Immature natural killer cell (primary cell): ENCODE data around the gene TIAL1. TPM values are rescaled to one million over a fixed set of nuclear protein-coding genes. Genes with fewer than 3 reads are reported as not detected.

ENCODE experiments used
- DNase-seq, 3 donors: peaks; one replicate each; pipeline ENCODE4 v3.0.0; 2022; ENCODE audit warnings: mixed read lengths in 1 of 3
- H3K27ac Mint-ChIP-seq, 6 donors: one replicate each; pipeline ENCODE4 v1.8.0; 2020; ENCODE audit warnings: mixed read lengths in 6 of 6, mild to moderate bottlenecking in 5 of 6, inconsistent platforms in 4 of 6, moderate library complexity in 3 of 6
- H3K27me3 Mint-ChIP-seq, 3 donors: one replicate each; pipeline ENCODE4 v1.8.0; 2020 to 2021; ENCODE audit warnings: low read depth in 3 of 3, mild to moderate bottlenecking in 3 of 3, mixed read lengths in 3 of 3, moderate library complexity in 3 of 3, inconsistent platforms in 1 of 3
- H3K36me3 Mint-ChIP-seq, 3 donors: one replicate each; pipeline ENCODE4 v1.8.0; 2020; ENCODE audit warnings: mixed read lengths in 3 of 3, inconsistent platforms in 2 of 3, mild to moderate bottlenecking in 2 of 3
- H3K4me1 Mint-ChIP-seq, 2 donors: one replicate each; pipeline ENCODE4 v1.8.0; 2020; ENCODE audit warnings: inconsistent platforms in 2 of 2, mild to moderate bottlenecking in 2 of 2, mixed read lengths in 2 of 2, moderate library complexity in 1 of 2
- H3K4me3 Mint-ChIP-seq, 5 donors: one replicate each; pipeline ENCODE4 v1.8.0; 2020; ENCODE audit warnings: mild to moderate bottlenecking in 5 of 5, mixed read lengths in 5 of 5, inconsistent platforms in 3 of 5, moderate library complexity in 3 of 5
- H3K9me3 Mint-ChIP-seq, 6 donors: one replicate each; pipeline ENCODE4 v1.8.0; 2020; ENCODE audit warnings: mild to moderate bottlenecking in 6 of 6, mixed read lengths in 6 of 6, inconsistent platforms in 4 of 6, moderate library complexity in 3 of 6
- polyA plus RNA-seq, 3 donors: library from polyadenylated mRNA; unstranded; fragments of 300-500 nt; fragmentation: Illumina TruSeq; gene quantifications; one replicate each; pipeline ENCODE4 v1.2.3, GENCODE V29; 2021

TIAL1 gene
- polyA plus RNA-seq, 3 donors from 2014 or later = 5.5 to 14.2 (median 10.9) TPM

DNA sequence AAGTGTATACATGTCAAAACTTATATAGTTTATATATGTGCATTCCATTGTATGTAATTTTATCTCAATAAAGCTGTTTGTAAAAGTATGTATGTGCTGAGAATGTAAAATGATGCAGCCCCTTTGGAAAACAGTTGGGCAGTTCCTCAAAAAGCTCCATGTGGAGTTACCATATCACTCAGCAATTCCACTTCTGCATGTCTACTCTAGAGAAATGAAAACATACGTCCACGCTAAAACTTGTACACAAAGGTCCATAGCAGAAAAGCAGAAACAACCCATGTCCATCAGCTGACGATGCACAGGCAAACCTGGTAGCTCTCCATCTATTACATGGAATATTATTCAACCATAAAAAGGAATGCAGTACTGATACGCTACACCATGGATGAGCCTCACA, 45.9 kb downstream of the TIAL1 start:
- DNase-seq = no peak
- no peaks in the 10 kb centered on the region for H3K9me3 Mint-ChIP-seq
- H3K27me3 Mint-ChIP-seq = peaks cover 4 to 13% (median 4%) of the 10 kb centered on the region in 3 donors
- no peak overlapping the region for H3K4me3 Mint-ChIP-seq
- H3K4me1 Mint-ChIP-seq = no peaks in the 10 kb centered on the region
- H3K36me3 Mint-ChIP-seq = no peaks in the 10 kb centered on the region
- no peak overlapping the region for H3K27ac Mint-ChIP-seq

- H3K36me3 Mint-ChIP-seq = no peaks in the 10 kb centered on the region
- peaks cover 4 to 13% (median 4%) of the 10 kb centered on the region in 3 donors for H3K27me3 Mint-ChIP-seq
These were observed 47.3 kb downstream of the TIAL1 start for GRCh38 chr10:119549247-119549999.

GRCh38 chr10:119546009-119546408, 50.8 kb downstream of the TIAL1 start:
- Mint-ChIP-seq H3K36me3 (no peaks in the 10 kb centered on the region), H3K4me3 (no peak overlapping the region), H3K9me3 (no peaks in the 10 kb centered on the region), H3K27me3 (peaks cover 4 to 13% (median 6%) of the 10 kb centered on the region in 3 donors), H3K27ac (no peak overlapping the region), H3K4me1 (peaks cover 15% of the 10 kb centered on the region in 2 donors)
- no peak for DNase-seq

More at GRCh38 chr10:119549247-119549999, 47.3 kb downstream of the TIAL1 start:
- Mint-ChIP-seq H3K4me1 (no peaks in the 10 kb centered on the region), H3K4me3 (no peak overlapping the region), H3K27ac (no peak overlapping the region), H3K9me3 (no peaks in the 10 kb centered on the region)
- no peak for DNase-seq

- Mint-ChIP-seq H3K4me3 (no peak overlapping the region), H3K27me3 (peaks cover 4 to 13% (median 6%) of the 10 kb centered on the region in 3 donors), H3K36me3 (no peaks in the 10 kb centered on the region), H3K9me3 (no peaks in the 10 kb centered on the region), H3K4me1 (peaks cover 15 to 22% of the 10 kb centered on the region in 2 donors), H3K27ac (no peak overlapping the region)
- no peak for DNase-seq
These were observed 51.5 kb downstream of the TIAL1 start for GRCh38 chr10:119545310-119545709.

- Mint-ChIP-seq H3K27me3 (peaks cover 4 to 13% (median 6%) of the 10 kb centered on the region in 3 donors), H3K9me3 (no peaks in the 10 kb centered on the region), H3K27ac (peak overlapping the region in 1 of 6 donors; percentile 82), H3K4me1 (peaks cover 15 to 25% of the 10 kb centered on the region in 2 donors), H3K4me3 (peak overlapping the region; percentile 90 to 98 (median 95)), H3K36me3 (no peaks in the 10 kb centered on the region)
- DNase-seq = no peak
These were observed 52.7 kb downstream of the TIAL1 start for GRCh38 chr10:119543814-119544642.

GRCh38 chr10:119542988-119543813, 53.6 kb downstream of the TIAL1 start:
- Mint-ChIP-seq H3K27ac (peak overlapping the region in 3 of 6 donors; percentile 14 to 86 (median 82)), H3K9me3 (no peaks in the 10 kb centered on the region)

GRCh38 chr10:119542357-119542987, 54.3 kb downstream of the TIAL1 start, which contains the start of gene RGS10:
RGS10 (minus strand) TSS chr10:119542719; CDS start chr10:119542638, 81 bp downstream.
- peak; percentile 40 to 57 (median 52) for DNase-seq
- Mint-ChIP-seq H3K27ac (peak within 1 kb of the TSS in 3 of 6 donors; percentile 59 to 86 (median 82)), H3K27me3 (peaks cover 0 to 5% (median 5%) of the 10 kb centered on the region in 3 donors), H3K9me3 (no peaks in the 10 kb centered on the region), H3K4me1 (peaks cover 15 to 29% of the 10 kb centered on the region in 2 donors), H3K36me3 (no peaks in the 10 kb centered on the region), H3K4me3 (peak within 1 kb of the TSS; percentile 90 to 98 (median 95))

More at GRCh38 chr10:119542988-119543813, 53.6 kb downstream of the TIAL1 start:
- H3K4me1 Mint-ChIP-seq = peaks cover 15 to 25% of the 10 kb centered on the region in 2 donors
- H3K36me3 Mint-ChIP-seq = no peaks in the 10 kb centered on the region
- H3K27me3 Mint-ChIP-seq = peaks cover 0 to 6% (median 5%) of the 10 kb centered on the region in 3 donors
- H3K4me3 Mint-ChIP-seq = peak overlapping the region; percentile 90 to 98 (median 95)
- peak; percentile 35 to 56 (median 52) for DNase-seq

DNA sequence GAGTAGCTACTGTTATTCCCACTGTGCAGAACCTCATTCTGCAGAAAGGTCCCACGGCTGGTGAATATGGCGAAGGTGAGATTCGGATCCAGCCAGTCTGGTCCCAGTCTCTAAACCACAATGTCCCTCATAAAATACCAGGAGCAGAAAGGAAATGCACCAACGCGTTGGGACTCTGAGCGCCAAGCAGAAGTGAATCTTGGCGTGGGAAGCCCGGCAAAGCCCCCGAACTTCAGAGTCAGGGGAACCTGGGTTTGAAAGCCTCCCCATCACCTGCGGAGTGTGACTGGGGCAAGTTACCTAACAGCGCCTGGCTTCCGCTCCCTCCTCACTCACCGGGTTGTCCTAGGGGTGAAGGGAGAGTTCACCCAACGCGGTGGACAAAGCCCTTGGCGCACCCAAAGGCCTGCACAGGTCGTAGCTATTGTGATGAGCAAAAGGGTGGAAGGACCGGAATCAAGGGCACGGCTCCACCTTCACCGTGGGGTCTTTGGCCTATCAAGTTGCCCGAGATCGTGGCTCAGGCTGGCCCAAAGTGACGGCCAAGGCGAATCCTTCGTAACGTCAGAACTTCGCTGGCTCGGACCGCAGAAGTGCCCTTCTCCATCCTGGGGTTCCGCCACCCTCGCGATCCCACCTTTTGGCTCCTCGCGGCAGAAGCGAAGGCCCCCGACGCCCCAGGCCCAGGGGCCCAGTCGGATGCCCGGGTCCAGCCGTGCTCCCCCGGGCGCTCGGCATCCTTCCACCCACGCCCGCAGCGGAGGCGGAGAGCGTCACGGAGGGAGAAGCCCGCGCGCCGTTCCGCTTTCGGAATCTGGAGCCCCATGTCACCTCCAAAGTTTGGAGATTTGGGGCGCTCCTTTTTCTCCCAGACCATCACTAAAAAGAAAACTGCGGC, 55.1 kb downstream of the TIAL1 start:
- peaks cover 0 to 5% (median 2%) of the 10 kb centered on the region in 3 donors for H3K27me3 Mint-ChIP-seq
- peaks cover 15 to 31% of the 10 kb centered on the region in 2 donors for H3K4me1 Mint-ChIP-seq
- no peaks in the 10 kb centered on the region for H3K36me3 Mint-ChIP-seq
- peak; percentile 12 to 21 (median 12) for DNase-seq
- peak overlapping the region in 3 of 6 donors; percentile 30 to 62 (median 59) for H3K27ac Mint-ChIP-seq
- no peaks in the 10 kb centered on the region for H3K9me3 Mint-ChIP-seq
- H3K4me3 Mint-ChIP-seq = peak overlapping the region; percentile 70 to 88 (median 85)

DNA sequence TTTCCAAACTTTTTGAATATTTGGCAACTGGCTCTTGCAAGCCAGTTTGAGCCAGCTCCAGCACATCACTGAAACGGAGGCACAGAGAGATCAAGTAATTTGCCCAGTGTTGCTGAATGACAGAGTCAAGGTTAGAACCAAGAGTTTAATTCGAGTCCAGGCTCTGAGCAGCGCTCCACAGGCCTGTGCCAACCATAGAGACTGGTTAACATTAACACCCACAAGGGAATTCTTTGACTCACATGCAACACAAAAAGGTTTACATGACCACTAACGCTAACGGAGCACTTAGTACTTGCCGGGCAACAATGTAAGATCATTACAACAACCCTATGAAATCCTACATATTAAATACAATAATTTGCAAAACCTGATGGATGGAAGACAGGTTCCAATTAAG, 55.7 kb downstream of the TIAL1 start:
- peaks cover 0 to 2% (median 0%) of the 10 kb centered on the region in 3 donors for H3K27me3 Mint-ChIP-seq
- H3K4me1 Mint-ChIP-seq = peaks cover 15 to 33% of the 10 kb centered on the region in 2 donors
- H3K9me3 Mint-ChIP-seq = no peaks in the 10 kb centered on the region
- peak overlapping the region; percentile 70 to 88 (median 85) for H3K4me3 Mint-ChIP-seq
- H3K36me3 Mint-ChIP-seq = no peaks in the 10 kb centered on the region
- peak overlapping the region in 1 of 6 donors; percentile 62 for H3K27ac Mint-ChIP-seq
- DNase-seq = no peak

DNA sequence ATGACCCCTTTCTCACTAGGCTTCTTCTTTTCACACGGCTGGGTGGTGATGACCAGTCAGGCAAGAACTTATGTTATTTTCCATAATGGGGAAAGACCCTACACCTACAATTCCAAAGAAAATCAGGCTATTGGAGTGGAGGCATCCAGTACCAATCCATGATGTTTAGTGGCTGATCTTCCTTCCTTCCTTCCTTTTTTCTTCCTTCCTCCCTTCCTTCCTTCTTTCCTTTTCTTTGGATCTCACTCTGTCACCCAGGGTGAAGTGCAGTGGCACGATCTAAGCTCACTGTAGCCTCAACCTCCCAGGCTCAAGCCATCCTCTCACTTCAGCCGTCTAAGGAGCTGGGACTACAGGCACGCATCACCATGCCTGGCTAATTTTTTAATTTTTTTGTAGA, 56.7 kb downstream of the TIAL1 start:
- Mint-ChIP-seq H3K27me3 (peaks cover 0 to 2% (median 0%) of the 10 kb centered on the region in 3 donors), H3K27ac (peak overlapping the region in 1 of 6 donors; percentile 40), H3K36me3 (no peaks in the 10 kb centered on the region), H3K4me3 (peak overlapping the region in 2 of 5 donors; percentile 7 to 53), H3K9me3 (no peaks in the 10 kb centered on the region), H3K4me1 (peaks cover 18 to 38% of the 10 kb centered on the region in 2 donors)
- DNase-seq = no peak

- no peaks in the 10 kb centered on the region for H3K9me3 Mint-ChIP-seq
- H3K4me3 Mint-ChIP-seq = no peak overlapping the region
- no peak overlapping the region for H3K27ac Mint-ChIP-seq
- H3K36me3 Mint-ChIP-seq = no peaks in the 10 kb centered on the region
- no peak for DNase-seq
- H3K27me3 Mint-ChIP-seq = peaks cover 0 to 2% (median 0%) of the 10 kb centered on the region in 3 donors
- peaks cover 18 to 38% of the 10 kb centered on the region in 2 donors for H3K4me1 Mint-ChIP-seq
These were observed 57.4 kb downstream of the TIAL1 start for GRCh38 chr10:119539359-119539825.
